Measurements from ENCODE around the gene THY1.

Gene THY1

GRCh38 chr11:119382101-119382500 is 40.9 kb downstream of the THY1 start:
- no peak for DNase-seq (ENCODE audit: low read depth)

- DNase-seq (ENCODE audit: low read depth), result peak; percentile 95
Measured at GRCh38 chr11:119381181-119381988, 41.6 kb downstream of the THY1 start, which contains the start of gene USP2. TSS of gene USP2 (minus strand) at chr11:119381690. CDS start at chr11:119373480, 8,210 bp downstream.

GRCh38 chr11:119380827-119381180 is 42.2 kb downstream of the THY1 start:
- no peak for DNase-seq (ENCODE audit: low read depth)

- DNase-seq (ENCODE audit: low read depth), result no peak
Measured at GRCh38 chr11:119380160-119380826, 42.7 kb downstream of the THY1 start.

GRCh38 chr11:119378851-119379465 is 44.0 kb downstream of the THY1 start:
- DNase-seq (ENCODE audit: low read depth), result no peak

GRCh38 chr11:119377961-119378667 is 44.9 kb downstream of the THY1 start:
- DNase-seq (ENCODE audit: low read depth), result no peak

GRCh38 chr11:119377112-119377901 is 45.7 kb downstream of the THY1 start:
- no peak for DNase-seq (ENCODE audit: low read depth)

GRCh38 chr11:119376197-119376847 is 46.6 kb downstream of the THY1 start:
- no peak for DNase-seq (ENCODE audit: low read depth)

- DNase-seq (ENCODE audit: low read depth), result no peak
Measured at GRCh38 chr11:119375337-119376196, 47.4 kb downstream of the THY1 start.

- no peak for DNase-seq (ENCODE audit: low read depth)
Measured at GRCh38 chr11:119374632-119375336, 48.2 kb downstream of the THY1 start.

- no peak for DNase-seq (ENCODE audit: low read depth)
Measured at GRCh38 chr11:119373921-119374631, 48.9 kb downstream of the THY1 start.

- DNase-seq (ENCODE audit: low read depth), result no peak
Measured at GRCh38 chr11:119373059-119373920, 49.7 kb downstream of the THY1 start.

GRCh38 chr11:119372260-119373058 is 50.5 kb downstream of the THY1 start:
- DNase-seq (ENCODE audit: low read depth), result no peak

- no peak for DNase-seq (ENCODE audit: low read depth)
Measured at GRCh38 chr11:119371778-119372182, 51.2 kb downstream of the THY1 start.

GRCh38 chr11:119371067-119371601 is 51.8 kb downstream of the THY1 start:
- no peak for DNase-seq (ENCODE audit: low read depth)

- no peak for DNase-seq (ENCODE audit: low read depth)
Measured at GRCh38 chr11:119370486-119371046, 52.4 kb downstream of the THY1 start.

Data from stimulated activated CD8-positive, alpha-beta memory T cell treated with anti-CD3 and anti-CD28 coated beads, Interleukin-7, amount 100 ng/mL, for 24 hours (primary cell).